NB4 (cell line): ENCODE data around the gene INPP5A.

Source experiments
- DNase-seq: peaks from one replicate; pipeline ENCODE4 v3.0.0; 2010; ENCODE audit warnings: low read depth
- H3K4me3 ChIP-seq: one replicate; pipeline ENCODE4 v1.5.1; 2011; ENCODE audit warnings: mild to moderate bottlenecking, low read depth, low read length, moderate library complexity
- CTCF ChIP-seq: IDR thresholded peaks from one replicate; pipeline ENCODE4 v1.5.1; 2012; ENCODE audit warnings: low read depth, low read length
- MYC ChIP-seq: IDR thresholded peaks from 2 replicates; pipeline ENCODE4 v1.6.1; 2011; ENCODE audit warnings: low read depth, low read length
- POLR2A ChIP-seq: IDR thresholded peaks from 2 replicates; pipeline ENCODE4 v1.6.1; 2011; ENCODE audit warnings: mild to moderate bottlenecking; ENCODE audit not compliant: insufficient read length; ENCODE audit errors: extremely low read depth
- TF ChIP-seq, protein P1 (sequence below): IDR thresholded peaks from 2 replicates; pipeline ENCODE4 v1.6.1; 2011; ENCODE audit warnings: low read depth, low read length

The INPP5A gene

DNA sequence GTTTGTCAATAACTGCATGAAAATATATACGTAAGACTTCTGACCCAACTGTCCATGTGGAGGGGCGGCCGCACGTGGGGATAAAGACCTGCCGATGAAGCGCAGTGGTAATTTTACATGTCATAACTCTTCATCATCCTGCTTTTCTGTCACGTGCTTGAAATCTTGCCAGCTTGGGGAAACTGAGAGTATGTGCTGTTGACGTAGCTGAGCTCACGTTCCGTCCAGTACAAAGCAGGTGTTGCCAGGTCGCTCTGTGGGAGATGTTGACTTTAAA lies 105.1 kb downstream of the INPP5A start:
- DNase-seq, result no peak
- no peak overlapping the region for H3K4me3 ChIP-seq
- TF ChIP-seq MYC (no peak), POLR2A (no peak), CTCF (no peak)
- TF ChIP-seq, protein P1, sequence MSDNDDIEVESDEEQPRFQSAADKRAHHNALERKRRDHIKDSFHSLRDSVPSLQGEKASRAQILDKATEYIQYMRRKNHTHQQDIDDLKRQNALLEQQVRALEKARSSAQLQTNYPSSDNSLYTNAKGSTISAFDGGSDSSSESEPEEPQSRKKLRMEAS, result no peak

- no peak overlapping the region for H3K4me3 ChIP-seq
- no peak for DNase-seq
- TF ChIP-seq, protein P1, result no peak
- no peak for TF ChIP-seq CTCF
- TF ChIP-seq POLR2A, result no peak
- TF ChIP-seq MYC, result no peak
Measured at GRCh38 chr10:132643709-132644526, 106.3 kb downstream of the INPP5A start.

DNA sequence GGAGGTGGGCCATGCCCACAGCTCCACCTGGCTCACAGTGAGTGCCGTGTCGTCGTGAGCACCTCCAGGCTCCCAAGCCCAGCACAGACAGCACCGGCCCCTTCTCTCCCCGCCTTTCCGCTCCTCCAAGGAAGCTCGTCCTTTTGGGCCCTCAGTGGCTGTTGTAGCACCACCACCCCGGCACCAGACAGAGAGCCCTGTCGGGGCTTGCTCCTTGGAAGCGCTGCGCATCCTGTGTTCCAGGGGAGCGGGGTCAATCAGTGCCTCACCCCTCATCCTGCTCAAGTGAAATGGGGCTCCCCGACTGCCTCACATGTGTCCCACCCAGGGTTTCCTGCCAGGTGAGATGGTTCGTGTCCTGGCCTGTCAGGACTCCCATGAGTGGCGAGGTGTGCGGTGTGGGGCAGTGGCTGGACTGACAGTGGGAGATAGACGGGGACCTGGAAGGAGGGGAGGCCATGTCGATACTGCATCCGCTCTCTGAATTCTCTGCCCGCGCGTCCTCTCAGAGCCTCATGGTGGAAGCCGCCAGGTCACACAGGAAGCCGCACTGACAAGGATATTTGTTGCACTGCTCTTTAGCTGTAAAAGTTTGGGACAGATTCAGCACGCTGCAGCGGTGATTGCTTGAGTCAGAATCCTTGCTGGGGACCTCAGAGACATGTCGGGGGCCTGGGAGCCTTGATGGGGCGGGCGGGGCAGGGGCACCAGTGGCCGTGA lies 107.1 kb downstream of the INPP5A start:
- no peak for DNase-seq
- TF ChIP-seq, protein P1, result no peak
- TF ChIP-seq CTCF, result no peak
- H3K4me3 ChIP-seq, result no peak overlapping the region

- no peak overlapping the region for H3K4me3 ChIP-seq
- TF ChIP-seq POLR2A, result no peak
- TF ChIP-seq, protein P1, result no peak
- DNase-seq, result no peak
Measured at GRCh38 chr10:132645247-132645530, 107.6 kb downstream of the INPP5A start.

DNA sequence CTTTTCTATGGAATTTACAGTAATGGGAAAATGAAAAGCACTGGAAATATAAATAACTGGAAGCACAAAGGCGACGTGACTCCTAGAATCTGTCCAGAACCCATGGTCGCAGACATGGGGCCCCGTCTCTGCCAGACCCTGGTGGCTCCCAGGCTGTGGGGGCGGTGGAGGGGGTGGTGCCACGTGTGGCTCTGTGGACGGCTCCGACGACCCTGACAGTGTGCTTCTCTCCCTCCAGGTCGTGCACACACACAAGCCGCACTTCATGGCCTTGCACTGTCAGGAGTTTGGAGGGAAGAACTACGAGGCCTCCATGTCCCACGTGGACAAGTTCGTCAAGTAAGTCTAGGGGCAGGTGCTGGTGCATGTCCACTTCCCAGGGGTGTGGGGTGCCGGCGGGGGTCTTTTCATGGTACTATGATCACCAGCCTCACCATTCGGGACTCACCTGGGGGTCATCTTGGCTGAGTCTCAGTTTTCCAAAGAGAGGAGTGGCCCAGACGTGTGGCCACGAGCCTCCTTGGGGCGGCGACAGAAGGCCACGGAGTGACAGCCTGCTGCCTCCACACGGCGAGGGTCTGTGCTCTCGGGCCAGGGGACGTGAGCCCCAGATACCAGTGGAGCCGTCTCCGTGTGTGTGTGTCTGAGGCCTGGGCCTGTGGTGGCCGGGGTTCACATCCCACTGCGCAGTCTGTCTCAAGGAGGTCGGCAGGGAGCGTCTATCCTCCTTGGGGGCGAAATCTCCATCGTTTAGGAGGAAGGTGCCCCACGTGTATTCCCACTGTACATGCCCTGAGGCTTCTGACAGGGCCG lies 108.2 kb downstream of the INPP5A start:
- DNase-seq, result no peak
- no peak overlapping the region for H3K4me3 ChIP-seq
- TF ChIP-seq CTCF, result no peak
- TF ChIP-seq, protein P1, result no peak
- TF ChIP-seq POLR2A, result no peak
- TF ChIP-seq MYC, result no peak

DNA sequence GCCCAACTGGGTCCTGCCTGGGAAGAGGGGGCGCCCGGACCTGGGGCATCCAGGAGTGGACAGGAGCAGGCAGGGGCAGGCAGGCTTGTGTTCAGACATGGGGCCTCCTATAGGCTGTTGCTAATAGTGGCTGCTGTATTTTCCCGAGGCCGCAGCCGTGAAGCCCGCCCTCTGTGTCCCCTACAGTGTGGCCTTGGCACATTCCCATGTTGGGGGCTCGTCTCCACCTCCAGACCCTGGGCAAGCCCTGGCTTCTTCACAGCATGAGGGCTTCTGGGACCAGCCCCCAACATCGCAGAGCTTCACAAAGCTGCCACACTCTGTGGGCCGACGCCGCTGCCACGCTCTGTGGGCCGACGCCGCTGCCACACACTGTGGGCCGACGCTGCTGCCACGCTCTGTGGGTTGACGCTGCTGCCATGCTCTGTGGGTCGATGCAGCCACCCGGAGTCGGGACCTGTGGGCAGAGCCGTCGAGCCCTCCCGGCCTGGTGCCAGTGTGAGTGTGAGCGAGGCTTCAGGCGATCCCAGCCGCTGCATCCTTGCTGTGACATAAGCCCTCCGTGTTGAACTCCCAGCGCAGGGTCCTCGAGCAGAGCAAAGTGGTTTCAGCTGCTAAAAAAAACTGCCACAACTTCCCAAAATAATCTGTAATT lies 109.0 kb downstream of the INPP5A start:
- TF ChIP-seq CTCF (no peak), MYC (no peak), POLR2A (no peak)
- TF ChIP-seq, protein P1, result no peak
- DNase-seq, result no peak
- no peak overlapping the region for H3K4me3 ChIP-seq
